Measurements from ENCODE around the gene LGR6. TPM values are rescaled to one million over a fixed set of nuclear protein-coding genes. Genes with fewer than 3 reads are reported as not detected.
A peak's percentile ranks its signal among the peaks of the same experiment; 100 is the strongest.

The LGR6 gene
- total and polyA plus RNA-seq, 2 experiments from 2014 or later = 0.66 to 0.89 TPM

DNA sequence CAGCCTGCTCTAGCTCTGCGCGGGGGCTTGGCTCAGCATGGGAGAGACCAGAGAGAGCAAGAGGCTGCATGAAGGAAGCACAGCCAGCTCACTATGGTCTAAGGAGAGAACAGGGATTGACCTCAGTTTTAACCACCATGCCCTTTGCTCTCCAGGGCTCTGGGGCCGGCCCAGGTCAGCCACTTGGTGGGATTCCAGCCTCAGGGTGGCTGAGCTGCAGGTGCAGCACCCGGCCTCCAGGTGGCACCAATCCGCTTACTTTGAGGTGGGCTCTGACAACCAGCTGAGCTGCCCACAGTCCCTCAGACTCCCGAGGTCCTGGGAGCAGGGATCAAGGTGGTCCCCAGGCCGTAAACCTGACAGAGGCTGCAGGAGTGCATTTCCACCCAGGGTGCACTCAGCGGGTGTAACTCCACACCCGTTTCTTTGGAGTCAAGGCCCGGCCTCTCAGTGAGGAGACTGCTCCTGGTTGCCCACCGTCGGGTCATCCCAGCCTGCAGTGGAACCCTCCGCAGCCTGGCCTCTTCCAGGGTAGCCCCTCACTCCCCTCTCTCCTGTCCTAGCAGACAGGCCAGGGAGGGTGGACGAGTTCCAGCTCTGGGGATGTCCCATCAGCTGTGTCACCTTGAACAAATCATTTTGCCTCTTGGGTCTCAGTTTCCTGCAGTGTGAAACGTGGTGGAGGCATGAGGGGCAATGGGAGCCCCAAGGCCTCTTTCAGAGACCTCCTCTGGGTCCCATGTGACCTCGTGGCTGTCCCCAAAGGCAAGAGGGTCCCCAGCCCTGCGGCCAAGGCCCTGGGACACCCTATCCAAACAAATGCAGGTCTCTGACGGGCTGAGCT lies 607 bp upstream of the LGR6 start:
- Mint-ChIP-seq H3K27me3 (ENCODE audit: insufficient read depth, low read depth, poor library complexity) (peaks cover 31% of the 10 kb centered on the region), H3K9me3 (0 out of 3 replicates have a peak, but pooled peaks cover 3% of the 10 kb centered on the region), H3K27ac (no peak overlapping the region), H3K36me3 (ENCODE audit: low read depth) (no peaks in the 10 kb centered on the region), H3K4me1 (peaks cover 3% of the 10 kb centered on the region; the same call in 1 of the 3 replicates), H3K4me3 (peak overlapping the region; percentile 75)
- Histone ChIP-seq H3K4me2 (peak overlapping the region; percentile 82), H3K4me3 (peak overlapping the region; percentile 57), H3F3A (replicated peaks; ENCODE audit: low read depth) (0 out of 2 replicates have a peak, but pooled peaks cover 2% of the 10 kb centered on the region), H3K36me3 (ENCODE audit: insufficient read depth) (no peaks in the 10 kb centered on the region), H3K27me3 (ENCODE audit: insufficient read depth) (peaks cover 34% of the 10 kb centered on the region), H3K27ac (ENCODE audit: low read depth) (no peak overlapping the region), H2AFZ (0 out of 2 replicates have a peak overlapping the region, but pooled peaks have one; percentile 80), H3K9me2 (ENCODE audit: insufficient read depth) (no peaks in the 10 kb centered on the region), H4K20me1 (replicated peaks; ENCODE audit: insufficient read depth) (no peaks in the 10 kb centered on the region), H3K79me2 (replicated peaks; ENCODE audit: insufficient read depth) (no peaks in the 10 kb centered on the region), H3K4me1 (ENCODE audit: insufficient read depth) (peaks cover 4% of the 10 kb centered on the region; the same call in 1 of the 2 replicates)
- TF ChIP-seq ZNF114 (CRISPR knock-in tag; IDR thresholded peaks at IDR 0.05) (no peak), EZH2 (IDR thresholded peaks at IDR 0.05; ENCODE audit: low read depth, unreplicated experiment) (no peak), EZH2phosphoT487 (IDR thresholded peaks at IDR 0.05; ENCODE audit: unreplicated experiment) (no peak), POLR2AphosphoS5 (IDR thresholded peaks at IDR 0.05; ENCODE audit: low read depth) (no peak)
- TF ChIP-seq, protein P1, sequence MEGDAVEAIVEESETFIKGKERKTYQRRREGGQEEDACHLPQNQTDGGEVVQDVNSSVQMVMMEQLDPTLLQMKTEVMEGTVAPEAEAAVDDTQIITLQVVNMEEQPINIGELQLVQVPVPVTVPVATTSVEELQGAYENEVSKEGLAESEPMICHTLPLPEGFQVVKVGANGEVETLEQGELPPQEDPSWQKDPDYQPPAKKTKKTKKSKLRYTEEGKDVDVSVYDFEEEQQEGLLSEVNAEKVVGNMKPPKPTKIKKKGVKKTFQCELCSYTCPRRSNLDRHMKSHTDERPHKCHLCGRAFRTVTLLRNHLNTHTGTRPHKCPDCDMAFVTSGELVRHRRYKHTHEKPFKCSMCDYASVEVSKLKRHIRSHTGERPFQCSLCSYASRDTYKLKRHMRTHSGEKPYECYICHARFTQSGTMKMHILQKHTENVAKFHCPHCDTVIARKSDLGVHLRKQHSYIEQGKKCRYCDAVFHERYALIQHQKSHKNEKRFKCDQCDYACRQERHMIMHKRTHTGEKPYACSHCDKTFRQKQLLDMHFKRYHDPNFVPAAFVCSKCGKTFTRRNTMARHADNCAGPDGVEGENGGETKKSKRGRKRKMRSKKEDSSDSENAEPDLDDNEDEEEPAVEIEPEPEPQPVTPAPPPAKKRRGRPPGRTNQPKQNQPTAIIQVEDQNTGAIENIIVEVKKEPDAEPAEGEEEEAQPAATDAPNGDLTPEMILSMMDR (conservative IDR thresholded peaks at IDR 0.05; ENCODE audit: low read depth in 2 of 2) = peak; percentile 74 to 90
- DNase-seq (ENCODE audit: low spot score) (peak; percentile 88), ATAC-seq (peak; percentile 74)

DNA sequence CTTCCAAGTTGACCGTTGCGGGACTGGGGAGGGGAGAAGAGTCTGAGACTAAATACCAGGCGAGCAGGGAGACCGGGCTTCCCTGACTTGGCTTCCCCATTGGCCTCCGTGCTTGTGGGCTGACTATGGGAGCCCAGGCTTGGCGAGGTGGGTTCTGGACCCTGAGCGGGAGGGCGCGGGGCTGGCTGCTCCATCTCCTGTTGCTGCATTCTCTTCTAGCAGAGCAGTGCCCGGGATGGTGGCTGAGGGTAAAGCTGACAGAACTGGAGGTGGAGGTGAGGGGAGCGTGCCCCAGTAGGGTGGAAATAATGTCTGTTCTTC lies 689 bp downstream of the LGR6 start:
- no peak overlapping the region for H3K27ac ChIP-seq (ENCODE audit: low read depth)
- 0 out of 3 replicates have a peak, but pooled peaks cover 3% of the 10 kb centered on the region for H3K9me3 Mint-ChIP-seq
- no peaks in the 10 kb centered on the region for H4K20me1 ChIP-seq (replicated peaks; ENCODE audit: insufficient read depth)
- peak overlapping the region; percentile 82 for H3K4me2 ChIP-seq
- peak; percentile 16 for DNase-seq (ENCODE audit: low spot score)
- H3K9me2 ChIP-seq (ENCODE audit: insufficient read depth) = no peaks in the 10 kb centered on the region
- H3K27ac Mint-ChIP-seq = no peak overlapping the region
- H3K4me3 Mint-ChIP-seq = peak overlapping the region; percentile 51
- H3K79me2 ChIP-seq (replicated peaks; ENCODE audit: insufficient read depth) = no peaks in the 10 kb centered on the region
- H3K36me3 ChIP-seq (ENCODE audit: insufficient read depth) = no peaks in the 10 kb centered on the region
- H2AFZ ChIP-seq = no peak overlapping the region
- H3K36me3 Mint-ChIP-seq (ENCODE audit: low read depth) = no peaks in the 10 kb centered on the region
- peak; percentile 7 for ATAC-seq
- H3F3A ChIP-seq (replicated peaks; ENCODE audit: low read depth) = 0 out of 2 replicates have a peak, but pooled peaks cover 2% of the 10 kb centered on the region
- H3K27me3 Mint-ChIP-seq (ENCODE audit: insufficient read depth, low read depth, poor library complexity) = peaks cover 31% of the 10 kb centered on the region
- peaks cover 4% of the 10 kb centered on the region; the same call in 1 of the 2 replicates for H3K4me1 ChIP-seq (ENCODE audit: insufficient read depth)
- H3K4me3 ChIP-seq = peak overlapping the region; percentile 57
- peaks cover 3% of the 10 kb centered on the region; the same call in 1 of the 3 replicates for H3K4me1 Mint-ChIP-seq
- peaks cover 34% of the 10 kb centered on the region for H3K27me3 ChIP-seq (ENCODE audit: insufficient read depth)
- TF ChIP-seq, protein P2, sequence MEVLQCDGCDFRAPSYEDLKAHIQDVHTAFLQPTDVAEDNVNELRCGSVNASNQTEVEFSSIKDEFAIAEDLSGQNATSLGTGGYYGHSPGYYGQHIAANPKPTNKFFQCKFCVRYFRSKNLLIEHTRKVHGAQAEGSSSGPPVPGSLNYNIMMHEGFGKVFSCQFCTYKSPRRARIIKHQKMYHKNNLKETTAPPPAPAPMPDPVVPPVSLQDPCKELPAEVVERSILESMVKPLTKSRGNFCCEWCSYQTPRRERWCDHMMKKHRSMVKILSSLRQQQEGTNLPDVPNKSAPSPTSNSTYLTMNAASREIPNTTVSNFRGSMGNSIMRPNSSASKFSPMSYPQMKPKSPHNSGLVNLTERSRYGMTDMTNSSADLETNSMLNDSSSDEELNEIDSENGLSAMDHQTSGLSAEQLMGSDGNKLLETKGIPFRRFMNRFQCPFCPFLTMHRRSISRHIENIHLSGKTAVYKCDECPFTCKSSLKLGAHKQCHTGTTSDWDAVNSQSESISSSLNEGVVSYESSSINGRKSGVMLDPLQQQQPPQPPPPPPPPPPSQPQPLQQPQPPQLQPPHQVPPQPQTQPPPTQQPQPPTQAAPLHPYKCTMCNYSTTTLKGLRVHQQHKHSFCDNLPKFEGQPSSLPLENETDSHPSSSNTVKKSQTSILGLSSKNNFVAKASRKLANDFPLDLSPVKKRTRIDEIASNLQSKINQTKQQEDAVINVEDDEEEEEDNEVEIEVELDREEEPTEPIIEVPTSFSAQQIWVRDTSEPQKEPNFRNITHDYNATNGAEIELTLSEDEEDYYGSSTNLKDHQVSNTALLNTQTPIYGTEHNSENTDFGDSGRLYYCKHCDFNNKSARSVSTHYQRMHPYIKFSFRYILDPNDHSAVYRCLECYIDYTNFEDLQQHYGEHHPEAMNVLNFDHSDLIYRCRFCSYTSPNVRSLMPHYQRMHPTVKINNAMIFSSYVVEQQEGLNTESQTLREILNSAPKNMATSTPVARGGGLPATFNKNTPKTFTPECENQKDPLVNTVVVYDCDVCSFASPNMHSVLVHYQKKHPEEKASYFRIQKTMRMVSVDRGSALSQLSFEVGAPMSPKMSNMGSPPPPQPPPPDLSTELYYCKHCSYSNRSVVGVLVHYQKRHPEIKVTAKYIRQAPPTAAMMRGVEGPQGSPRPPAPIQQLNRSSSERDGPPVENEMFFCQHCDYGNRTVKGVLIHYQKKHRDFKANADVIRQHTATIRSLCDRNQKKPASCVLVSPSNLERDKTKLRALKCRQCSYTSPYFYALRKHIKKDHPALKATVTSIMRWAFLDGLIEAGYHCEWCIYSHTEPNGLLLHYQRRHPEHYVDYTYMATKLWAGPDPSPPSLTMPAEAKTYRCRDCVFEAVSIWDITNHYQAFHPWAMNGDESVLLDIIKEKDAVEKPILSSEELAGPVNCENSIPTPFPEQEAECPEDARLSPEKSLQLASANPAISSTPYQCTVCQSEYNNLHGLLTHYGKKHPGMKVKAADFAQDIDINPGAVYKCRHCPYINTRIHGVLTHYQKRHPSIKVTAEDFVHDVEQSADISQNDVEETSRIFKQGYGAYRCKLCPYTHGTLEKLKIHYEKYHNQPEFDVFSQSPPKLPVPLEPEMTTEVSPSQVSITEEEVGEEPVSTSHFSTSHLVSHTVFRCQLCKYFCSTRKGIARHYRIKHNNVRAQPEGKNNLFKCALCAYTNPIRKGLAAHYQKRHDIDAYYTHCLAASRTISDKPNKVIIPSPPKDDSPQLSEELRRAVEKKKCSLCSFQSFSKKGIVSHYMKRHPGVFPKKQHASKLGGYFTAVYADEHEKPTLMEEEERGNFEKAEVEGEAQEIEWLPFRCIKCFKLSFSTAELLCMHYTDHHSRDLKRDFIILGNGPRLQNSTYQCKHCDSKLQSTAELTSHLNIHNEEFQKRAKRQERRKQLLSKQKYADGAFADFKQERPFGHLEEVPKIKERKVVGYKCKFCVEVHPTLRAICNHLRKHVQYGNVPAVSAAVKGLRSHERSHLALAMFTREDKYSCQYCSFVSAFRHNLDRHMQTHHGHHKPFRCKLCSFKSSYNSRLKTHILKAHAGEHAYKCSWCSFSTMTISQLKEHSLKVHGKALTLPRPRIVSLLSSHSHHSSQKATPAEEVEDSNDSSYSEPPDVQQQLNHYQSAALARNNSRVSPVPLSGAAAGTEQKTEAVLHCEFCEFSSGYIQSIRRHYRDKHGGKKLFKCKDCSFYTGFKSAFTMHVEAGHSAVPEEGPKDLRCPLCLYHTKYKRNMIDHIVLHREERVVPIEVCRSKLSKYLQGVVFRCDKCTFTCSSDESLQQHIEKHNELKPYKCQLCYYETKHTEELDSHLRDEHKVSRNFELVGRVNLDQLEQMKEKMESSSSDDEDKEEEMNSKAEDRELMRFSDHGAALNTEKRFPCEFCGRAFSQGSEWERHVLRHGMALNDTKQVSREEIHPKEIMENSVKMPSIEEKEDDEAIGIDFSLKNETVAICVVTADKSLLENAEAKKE (CRISPR knock-in tag; IDR thresholded peaks at IDR 0.05) = no peak
- TF ChIP-seq ZNF114 (CRISPR knock-in tag; IDR thresholded peaks at IDR 0.05) (no peak), EZH2 (IDR thresholded peaks at IDR 0.05; ENCODE audit: low read depth, unreplicated experiment) (no peak), EZH2phosphoT487 (IDR thresholded peaks at IDR 0.05; ENCODE audit: unreplicated experiment) (no peak), STAT1 (IDR thresholded peaks at IDR 0.05; ENCODE audit: unreplicated experiment) (no peak)
- TF ChIP-seq, protein P1 (conservative IDR thresholded peaks at IDR 0.05; ENCODE audit: low read depth in 2 of 2) = no peak

Measured in GM23338 (cell line).